Activated B cell treated with CpG ODN at 0.5 μM for 24 hours (primary cell): Measurements from ENCODE around the gene EIF1B. TPM values are rescaled to one million over a fixed set of nuclear protein-coding genes. Genes with fewer than 3 reads are reported as not detected.

ENCODE experiments used
- ATAC-seq: fragments of 200-7000 bp; cut with Tn5 transposase; one replicate; pipeline ENCODE4 v1.10.0; 2021; ENCODE audit warnings: low read depth, mild to moderate bottlenecking, moderate library complexity
- CTCF ChIA-PET: fragments of 350-600 bp; sonication (Branson Sonifier 250); formaldehyde crosslinking; loops from one replicate; lab custom pipeline; 2021; ENCODE audit warnings: antibody characterized with exemption; lab: Charles Lee
- POLR2A ChIA-PET: fragments of 350-600 bp; sonication (Branson Sonifier 250); formaldehyde crosslinking; loops from one replicate; lab custom pipeline; 2021; ENCODE audit warnings: antibody characterized with exemption; lab: Charles Lee
- DNase-seq: peaks from one replicate; pipeline ENCODE4 v3.0.0; 2022
- H3K27ac Mint-ChIP-seq: one replicate; pipeline ENCODE4 v1.8.0; 2020; ENCODE audit warnings: mixed read lengths
- H3K27me3 Mint-ChIP-seq: one replicate; pipeline ENCODE4 v1.8.0; 2021; ENCODE audit warnings: mixed read lengths
- H3K36me3 Mint-ChIP-seq: one replicate; pipeline ENCODE4 v1.8.0; 2021; ENCODE audit warnings: low read depth, mixed read lengths
- H3K4me1 Mint-ChIP-seq: one replicate; pipeline ENCODE4 v1.8.0; 2021; ENCODE audit warnings: mixed read lengths
- H3K4me3 Mint-ChIP-seq: one replicate; pipeline ENCODE4 v1.8.0; 2020; ENCODE audit warnings: mild to moderate bottlenecking, mixed read lengths
- H3K9me3 Mint-ChIP-seq: one replicate; pipeline ENCODE4 v1.8.0; 2020; ENCODE audit warnings: mixed read lengths
- intact Hi-C: fragments of 100-400 bp; cut with micrococcal nuclease; formaldehyde crosslinking; loops from one replicate; pipeline ENCODE4 v1.15.1; 2024
- total RNA-seq: library from RNA; stranded (reverse); gene quantifications from 2 replicates; pipeline ENCODE4 v1.2.3, GENCODE V29; 2022
- TF ChIP-seq, protein P1 (sequence below): fragments of 200-600 bp; IDR thresholded peaks from one replicate; pipeline ENCODE4 v1.8.0; 2022; ENCODE audit warnings: antibody characterized with exemption, mild to moderate bottlenecking

The EIF1B gene
- total RNA-seq, 1 donor from 2014 or later, result 65.5 TPM

DNA sequence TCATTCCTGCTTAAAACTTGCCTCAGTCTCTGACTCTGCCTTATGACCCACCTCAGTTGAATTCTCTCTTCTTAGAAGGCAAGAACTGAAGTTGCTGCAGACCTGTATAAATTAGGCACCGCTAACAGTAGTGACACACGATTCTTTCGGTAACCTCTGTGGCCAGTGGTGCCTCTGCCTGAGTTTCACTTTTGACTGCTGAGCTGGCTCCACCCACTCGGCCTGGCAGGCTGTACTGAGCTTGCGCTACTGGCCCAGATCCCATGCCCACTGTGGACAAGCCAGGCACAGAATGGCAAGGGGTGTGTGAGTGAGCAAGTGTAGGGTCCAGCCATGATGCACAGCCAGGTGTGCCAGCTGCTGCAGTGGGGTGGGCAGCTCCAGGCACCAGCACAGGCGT is 19.1 kb upstream of the EIF1B start:
- Mint-ChIP-seq H3K36me3 (peaks cover 26% of the 10 kb centered on the region), H3K4me3 (no peak overlapping the region), H3K4me1 (no peaks in the 10 kb centered on the region), H3K27me3 (no peaks in the 10 kb centered on the region), H3K27ac (no peak overlapping the region), H3K9me3 (peaks cover 7% of the 10 kb centered on the region)
- TF ChIP-seq, protein P1, sequence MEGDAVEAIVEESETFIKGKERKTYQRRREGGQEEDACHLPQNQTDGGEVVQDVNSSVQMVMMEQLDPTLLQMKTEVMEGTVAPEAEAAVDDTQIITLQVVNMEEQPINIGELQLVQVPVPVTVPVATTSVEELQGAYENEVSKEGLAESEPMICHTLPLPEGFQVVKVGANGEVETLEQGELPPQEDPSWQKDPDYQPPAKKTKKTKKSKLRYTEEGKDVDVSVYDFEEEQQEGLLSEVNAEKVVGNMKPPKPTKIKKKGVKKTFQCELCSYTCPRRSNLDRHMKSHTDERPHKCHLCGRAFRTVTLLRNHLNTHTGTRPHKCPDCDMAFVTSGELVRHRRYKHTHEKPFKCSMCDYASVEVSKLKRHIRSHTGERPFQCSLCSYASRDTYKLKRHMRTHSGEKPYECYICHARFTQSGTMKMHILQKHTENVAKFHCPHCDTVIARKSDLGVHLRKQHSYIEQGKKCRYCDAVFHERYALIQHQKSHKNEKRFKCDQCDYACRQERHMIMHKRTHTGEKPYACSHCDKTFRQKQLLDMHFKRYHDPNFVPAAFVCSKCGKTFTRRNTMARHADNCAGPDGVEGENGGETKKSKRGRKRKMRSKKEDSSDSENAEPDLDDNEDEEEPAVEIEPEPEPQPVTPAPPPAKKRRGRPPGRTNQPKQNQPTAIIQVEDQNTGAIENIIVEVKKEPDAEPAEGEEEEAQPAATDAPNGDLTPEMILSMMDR, result no peak
- intact Hi-C loops, result no loop called here
- no peak for DNase-seq
- ChIA-PET POLR2A (no interaction called here), CTCF (no interaction called here)
- no peak for ATAC-seq

DNA sequence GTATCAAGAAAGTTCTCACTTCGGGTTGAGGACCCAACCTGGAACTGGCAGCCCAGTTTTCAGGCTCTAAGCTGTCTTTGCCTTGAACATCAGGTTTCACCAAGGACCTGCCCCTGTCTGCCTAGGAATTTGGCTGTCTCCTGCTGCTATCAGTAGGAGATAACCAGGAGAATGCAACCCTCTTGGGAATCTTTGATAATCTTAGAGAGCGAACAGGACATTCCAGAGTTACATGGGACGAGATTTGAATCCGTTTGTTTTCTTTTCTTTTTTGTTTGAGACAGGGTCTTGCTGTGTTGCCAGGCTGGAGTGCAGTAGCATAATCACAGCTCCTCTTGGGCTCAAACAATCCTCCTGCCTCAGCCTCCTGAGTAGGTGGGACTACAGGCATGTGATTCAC is 18.0 kb upstream of the EIF1B start:
- H3K27me3 Mint-ChIP-seq, result no peaks in the 10 kb centered on the region

DNA sequence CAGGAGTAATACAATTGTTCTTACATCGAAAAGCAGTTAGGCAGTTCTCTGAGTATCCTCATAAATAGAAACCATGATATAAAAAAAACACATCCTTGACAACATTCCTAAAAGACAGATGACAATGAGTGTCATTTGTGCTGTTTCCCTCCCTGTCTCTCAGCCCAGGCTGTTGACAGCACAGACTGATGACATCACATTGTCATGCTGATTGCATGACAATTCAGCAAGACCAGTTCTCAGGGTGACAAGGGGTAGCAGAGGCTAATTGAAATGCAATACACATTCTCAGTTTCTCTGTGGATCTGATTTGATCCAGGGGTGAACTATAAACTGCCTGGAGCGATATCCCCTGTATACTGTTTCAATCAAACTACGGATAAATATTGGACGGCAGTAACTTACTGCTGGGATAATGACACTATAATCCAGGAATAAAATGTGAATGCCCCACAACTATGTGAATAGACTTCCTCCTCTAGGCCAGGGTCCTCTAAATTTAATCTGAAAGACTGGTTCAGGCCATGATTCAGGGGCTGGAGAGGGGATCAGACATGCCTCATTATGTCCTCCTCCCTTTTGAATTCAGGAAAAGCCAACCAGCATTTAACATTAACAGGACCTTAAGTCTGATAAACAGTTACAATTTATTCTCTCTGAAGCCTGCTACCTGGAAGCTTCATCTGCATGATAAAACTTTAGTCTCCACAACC is 16.7 kb upstream of the EIF1B start:
- Mint-ChIP-seq H3K4me1 (no peaks in the 10 kb centered on the region), H3K36me3 (peaks cover 32% of the 10 kb centered on the region), H3K27ac (no peak overlapping the region), H3K27me3 (no peaks in the 10 kb centered on the region), H3K4me3 (no peak overlapping the region), H3K9me3 (peaks cover 7% of the 10 kb centered on the region)
- intact Hi-C loops, result no loop called here
- ChIA-PET POLR2A (no interaction called here), CTCF (no interaction called here)
- DNase-seq, result no peak
- ATAC-seq, result no peak
- TF ChIP-seq, protein P1, result no peak

More for the DNA sequence above, 18.0 kb upstream of the EIF1B start:
- H3K27ac Mint-ChIP-seq, result no peak overlapping the region
- CTCF ChIA-PET, result no interaction called here
- DNase-seq (no peak), ATAC-seq (no peak)
- POLR2A ChIA-PET, result no interaction called here
- no peak overlapping the region for H3K4me3 Mint-ChIP-seq
- no peaks in the 10 kb centered on the region for H3K4me1 Mint-ChIP-seq
- H3K36me3 Mint-ChIP-seq, result peaks cover 30% of the 10 kb centered on the region
- TF ChIP-seq, protein P1, result no peak
- H3K9me3 Mint-ChIP-seq, result peaks cover 7% of the 10 kb centered on the region
- intact Hi-C loops, result no loop called here

DNA sequence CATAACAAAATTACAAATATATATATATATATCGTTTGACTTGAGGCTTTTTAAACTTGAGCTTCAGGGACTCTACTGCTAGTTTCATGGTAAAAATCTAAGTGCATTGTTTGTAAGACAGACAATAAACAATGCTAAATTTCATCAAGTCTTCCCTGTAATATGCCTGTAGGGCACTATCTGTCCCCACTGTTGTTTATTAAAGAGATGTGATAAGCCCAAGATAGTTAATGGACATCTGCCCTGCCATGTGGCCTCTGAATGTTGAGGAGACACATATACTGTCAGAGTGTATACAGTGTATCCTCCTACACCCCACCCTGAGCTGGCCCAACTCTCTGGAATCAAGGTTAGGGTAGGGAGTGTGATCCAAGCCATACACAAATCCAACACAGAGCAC is 15.1 kb upstream of the EIF1B start:
- Mint-ChIP-seq H3K9me3 (peaks cover 7% of the 10 kb centered on the region), H3K4me1 (no peaks in the 10 kb centered on the region), H3K36me3 (peaks cover 39% of the 10 kb centered on the region), H3K4me3 (no peak overlapping the region), H3K27ac (no peak overlapping the region), H3K27me3 (no peaks in the 10 kb centered on the region)
- no peak for DNase-seq
- intact Hi-C loops, result no loop called here
- ChIA-PET CTCF (no interaction called here), POLR2A (no interaction called here)
- TF ChIP-seq, protein P1, result no peak
- no peak for ATAC-seq

DNA sequence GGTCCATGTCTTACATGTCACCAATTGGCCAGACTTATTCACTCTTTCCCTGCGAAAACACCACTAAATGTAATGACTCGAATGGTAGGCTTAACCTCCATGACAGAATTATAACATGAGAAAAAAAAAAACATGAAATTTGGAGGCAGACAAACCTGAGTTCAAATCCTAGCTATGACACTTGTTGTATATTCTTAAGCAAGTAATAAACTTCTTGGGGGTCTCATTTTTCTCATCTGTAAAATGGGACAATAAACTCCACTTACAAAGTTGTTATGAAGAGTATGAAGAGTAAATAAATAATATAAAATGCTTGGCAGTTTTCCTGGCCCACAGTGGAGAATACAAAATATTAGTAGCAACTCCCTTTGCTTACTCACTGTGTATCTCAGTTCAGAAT is 11.4 kb upstream of the EIF1B start:
- TF ChIP-seq, protein P1, result no peak
- Mint-ChIP-seq H3K36me3 (peaks cover 28% of the 10 kb centered on the region), H3K4me1 (no peaks in the 10 kb centered on the region), H3K4me3 (no peak overlapping the region), H3K27me3 (no peaks in the 10 kb centered on the region), H3K9me3 (no peaks in the 10 kb centered on the region), H3K27ac (no peak overlapping the region)
- POLR2A ChIA-PET, result no interaction called here
- intact Hi-C loops, result no loop called here
- DNase-seq, result no peak
- ATAC-seq, result no peak
- CTCF ChIA-PET, result no interaction called here
